Hepatocyte (in vitro differentiated cells): ENCODE results near the gene CD27.
"Not testable (repeated sequence)": the region's sequence is repeated elsewhere in the genome, so short reads cannot be mapped to it uniquely, and the experiment has no call there.

Experiments
- EZH2 ChIP-seq: fragments of 200-600 bp; sonication (generic); IDR thresholded peaks from 2 replicates; pipeline ENCODE4 v1.6.1; 2016; ENCODE audit warnings: antibody characterized with exemption, mild to moderate bottlenecking, borderline replicate concordance
- EZH2phosphoT487 ChIP-seq: fragments of 200-600 bp; sonication (generic); IDR thresholded peaks from one replicate; pipeline ENCODE4 v1.6.1; 2018; ENCODE audit warnings: antibody characterized with exemption, mild to moderate bottlenecking, low read depth, moderate library complexity; ENCODE audit not compliant: unreplicated experiment, severe bottlenecking
- TF ChIP-seq, protein P1 (sequence below): fragments of 200-600 bp; sonication (generic); IDR thresholded peaks from 2 replicates; pipeline ENCODE4 v1.5.1; 2016; ENCODE audit warnings: antibody characterized with exemption, mild to moderate bottlenecking; ENCODE audit not compliant: poor library complexity

DNA sequence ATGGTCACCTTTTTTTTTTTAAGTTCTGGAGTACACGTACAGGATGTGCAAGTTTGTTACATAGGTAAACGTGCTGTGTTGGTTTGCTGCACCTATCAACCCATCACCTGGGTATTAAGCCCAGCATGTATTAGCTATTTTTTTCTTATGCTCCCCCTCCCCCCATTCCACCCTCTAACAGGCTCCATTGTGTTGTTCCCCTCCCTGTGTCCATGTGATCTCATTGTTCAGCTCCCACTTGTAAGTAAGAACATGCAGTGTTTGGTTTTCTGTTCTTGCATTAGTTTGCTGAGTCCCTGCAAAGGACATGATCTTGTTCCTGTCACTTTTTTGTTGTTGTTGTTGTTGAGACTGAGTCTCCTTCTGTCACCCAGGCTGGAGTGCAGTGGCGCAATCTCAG, 52.5 kb downstream of the CD27 start:
- TF ChIP-seq, protein P1, sequence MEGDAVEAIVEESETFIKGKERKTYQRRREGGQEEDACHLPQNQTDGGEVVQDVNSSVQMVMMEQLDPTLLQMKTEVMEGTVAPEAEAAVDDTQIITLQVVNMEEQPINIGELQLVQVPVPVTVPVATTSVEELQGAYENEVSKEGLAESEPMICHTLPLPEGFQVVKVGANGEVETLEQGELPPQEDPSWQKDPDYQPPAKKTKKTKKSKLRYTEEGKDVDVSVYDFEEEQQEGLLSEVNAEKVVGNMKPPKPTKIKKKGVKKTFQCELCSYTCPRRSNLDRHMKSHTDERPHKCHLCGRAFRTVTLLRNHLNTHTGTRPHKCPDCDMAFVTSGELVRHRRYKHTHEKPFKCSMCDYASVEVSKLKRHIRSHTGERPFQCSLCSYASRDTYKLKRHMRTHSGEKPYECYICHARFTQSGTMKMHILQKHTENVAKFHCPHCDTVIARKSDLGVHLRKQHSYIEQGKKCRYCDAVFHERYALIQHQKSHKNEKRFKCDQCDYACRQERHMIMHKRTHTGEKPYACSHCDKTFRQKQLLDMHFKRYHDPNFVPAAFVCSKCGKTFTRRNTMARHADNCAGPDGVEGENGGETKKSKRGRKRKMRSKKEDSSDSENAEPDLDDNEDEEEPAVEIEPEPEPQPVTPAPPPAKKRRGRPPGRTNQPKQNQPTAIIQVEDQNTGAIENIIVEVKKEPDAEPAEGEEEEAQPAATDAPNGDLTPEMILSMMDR, result not testable (repeated sequence)
- TF ChIP-seq EZH2, EZH2phosphoT487: not testable (repeated sequence)
